NCI-H2107 treated with DMSO at 0.1 percent for 48 hours (cell line): Measurements from ENCODE around the gene RNF4.
"Not testable (repeated sequence)": the region's sequence is repeated elsewhere in the genome, so short reads cannot be mapped to it uniquely, and the experiment has no call there.

ENCODE experiments used
- DNase-seq: peaks from one replicate; lab custom pipeline; 2025; ENCODE audit not compliant: unreplicated experiment; lab: John Stamatoyannopoulos, UW

RNF4 gene

GRCh38 chr4:2468456-2469191 lies at the start of gene RNF4:
TSS of gene RNF4 (plus strand) at chr4:2469106. CDS start at chr4:2490494, 21,388 bp downstream.
- DNase-seq: peak; percentile 89

- no peak for DNase-seq
Measured at GRCh38 chr4:2419814-2420213, 49.1 kb upstream of the RNF4 start.

- no peak for DNase-seq
Measured at GRCh38 chr4:2421928-2422327, 47.0 kb upstream of the RNF4 start.

- DNase-seq: no peak
Measured at GRCh38 chr4:2423066-2423465, 45.8 kb upstream of the RNF4 start.

GRCh38 chr4:2423695-2424094 lies 45.2 kb upstream of the RNF4 start:
- no peak for DNase-seq

GRCh38 chr4:2424581-2424980 lies 44.3 kb upstream of the RNF4 start:
- DNase-seq: no peak

- no peak for DNase-seq
Measured at GRCh38 chr4:2425386-2426068, 43.4 kb upstream of the RNF4 start.

GRCh38 chr4:2426069-2426397 lies 42.9 kb upstream of the RNF4 start:
- no peak for DNase-seq

GRCh38 chr4:2426711-2427275 lies 42.1 kb upstream of the RNF4 start:
- no peak for DNase-seq

- no peak for DNase-seq
Measured at GRCh38 chr4:2427383-2428334, 41.2 kb upstream of the RNF4 start.

- DNase-seq: no peak
Measured at GRCh38 chr4:2428496-2429213, 40.3 kb upstream of the RNF4 start.

GRCh38 chr4:2429945-2430757 lies 38.8 kb upstream of the RNF4 start:
- DNase-seq: not testable (repeated sequence)

GRCh38 chr4:2432004-2432403 lies 36.9 kb upstream of the RNF4 start:
- no peak for DNase-seq

- DNase-seq: no peak
Measured at GRCh38 chr4:2432991-2433530, 35.8 kb upstream of the RNF4 start.

GRCh38 chr4:2433609-2434350 lies 35.1 kb upstream of the RNF4 start:
- no peak for DNase-seq

GRCh38 chr4:2434420-2434819 lies 34.5 kb upstream of the RNF4 start:
- DNase-seq: no peak

- no peak for DNase-seq
Measured at GRCh38 chr4:2436301-2436700, 32.6 kb upstream of the RNF4 start.

GRCh38 chr4:2436761-2437474 lies 32.0 kb upstream of the RNF4 start:
- DNase-seq: no peak
